Measurements from ENCODE around the gene FSCN2.

FSCN2 gene

DNA sequence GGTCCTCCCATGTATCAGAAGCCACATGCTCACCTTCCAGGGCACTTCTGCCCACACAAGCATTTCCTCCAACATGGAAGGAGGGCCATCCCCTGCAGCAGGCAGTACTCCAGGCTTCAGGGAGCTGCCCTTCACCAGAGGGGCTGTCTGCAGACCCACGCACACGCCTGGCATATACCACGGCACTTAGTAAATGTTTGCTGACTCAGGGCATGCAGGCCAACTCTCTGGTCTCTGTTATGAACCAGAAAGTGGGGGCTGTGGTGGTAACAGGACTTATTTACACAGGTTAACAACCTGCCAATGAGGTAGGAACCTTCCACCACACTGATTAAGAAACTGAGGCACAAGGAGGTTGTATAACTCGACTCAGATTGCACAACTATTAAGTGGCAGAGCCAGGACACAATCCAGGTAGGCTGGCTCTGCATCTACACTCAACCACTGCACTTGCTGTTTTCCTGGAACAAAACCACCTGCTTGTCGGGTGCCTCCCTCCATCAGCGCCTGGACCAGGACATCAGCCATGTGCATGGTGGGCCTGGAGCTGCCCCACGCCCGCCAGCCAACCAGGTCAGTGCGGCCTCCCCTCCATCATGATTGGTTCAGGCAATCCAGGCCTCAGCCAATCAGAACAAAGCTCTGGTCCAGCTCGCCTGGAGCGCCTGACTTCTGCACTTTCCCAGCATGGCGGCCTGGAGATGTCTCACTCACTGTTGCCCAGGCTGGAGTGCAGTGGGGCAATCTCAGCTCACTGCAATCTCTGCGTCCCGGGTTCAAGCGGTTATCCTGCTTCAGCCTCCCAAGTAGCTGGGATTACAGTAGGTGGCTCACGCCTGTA is 34.8 kb upstream of the FSCN2 start:
- H3K27ac ChIP-seq: no peak overlapping the region
- H3K27me3 ChIP-seq: peaks cover 0 to 11% of the 10 kb centered on the region in 2 donors
- DNase-seq: no peak
- H3K36me3 ChIP-seq: no peaks in the 10 kb centered on the region
- TF ChIP-seq, protein P1, sequence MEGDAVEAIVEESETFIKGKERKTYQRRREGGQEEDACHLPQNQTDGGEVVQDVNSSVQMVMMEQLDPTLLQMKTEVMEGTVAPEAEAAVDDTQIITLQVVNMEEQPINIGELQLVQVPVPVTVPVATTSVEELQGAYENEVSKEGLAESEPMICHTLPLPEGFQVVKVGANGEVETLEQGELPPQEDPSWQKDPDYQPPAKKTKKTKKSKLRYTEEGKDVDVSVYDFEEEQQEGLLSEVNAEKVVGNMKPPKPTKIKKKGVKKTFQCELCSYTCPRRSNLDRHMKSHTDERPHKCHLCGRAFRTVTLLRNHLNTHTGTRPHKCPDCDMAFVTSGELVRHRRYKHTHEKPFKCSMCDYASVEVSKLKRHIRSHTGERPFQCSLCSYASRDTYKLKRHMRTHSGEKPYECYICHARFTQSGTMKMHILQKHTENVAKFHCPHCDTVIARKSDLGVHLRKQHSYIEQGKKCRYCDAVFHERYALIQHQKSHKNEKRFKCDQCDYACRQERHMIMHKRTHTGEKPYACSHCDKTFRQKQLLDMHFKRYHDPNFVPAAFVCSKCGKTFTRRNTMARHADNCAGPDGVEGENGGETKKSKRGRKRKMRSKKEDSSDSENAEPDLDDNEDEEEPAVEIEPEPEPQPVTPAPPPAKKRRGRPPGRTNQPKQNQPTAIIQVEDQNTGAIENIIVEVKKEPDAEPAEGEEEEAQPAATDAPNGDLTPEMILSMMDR (IDR thresholded peaks at IDR 0.05): no peak
- no peaks in the 10 kb centered on the region for H3K9me3 ChIP-seq
- peaks cover 0 to 19% (median 8%) of the 10 kb centered on the region in 4 donors for H3K4me1 ChIP-seq
- H3K4me3 ChIP-seq: no peak overlapping the region
- intact Hi-C loops (cut with DNase I; ENCODE audit: low total_unique reads): no loop called here

DNA sequence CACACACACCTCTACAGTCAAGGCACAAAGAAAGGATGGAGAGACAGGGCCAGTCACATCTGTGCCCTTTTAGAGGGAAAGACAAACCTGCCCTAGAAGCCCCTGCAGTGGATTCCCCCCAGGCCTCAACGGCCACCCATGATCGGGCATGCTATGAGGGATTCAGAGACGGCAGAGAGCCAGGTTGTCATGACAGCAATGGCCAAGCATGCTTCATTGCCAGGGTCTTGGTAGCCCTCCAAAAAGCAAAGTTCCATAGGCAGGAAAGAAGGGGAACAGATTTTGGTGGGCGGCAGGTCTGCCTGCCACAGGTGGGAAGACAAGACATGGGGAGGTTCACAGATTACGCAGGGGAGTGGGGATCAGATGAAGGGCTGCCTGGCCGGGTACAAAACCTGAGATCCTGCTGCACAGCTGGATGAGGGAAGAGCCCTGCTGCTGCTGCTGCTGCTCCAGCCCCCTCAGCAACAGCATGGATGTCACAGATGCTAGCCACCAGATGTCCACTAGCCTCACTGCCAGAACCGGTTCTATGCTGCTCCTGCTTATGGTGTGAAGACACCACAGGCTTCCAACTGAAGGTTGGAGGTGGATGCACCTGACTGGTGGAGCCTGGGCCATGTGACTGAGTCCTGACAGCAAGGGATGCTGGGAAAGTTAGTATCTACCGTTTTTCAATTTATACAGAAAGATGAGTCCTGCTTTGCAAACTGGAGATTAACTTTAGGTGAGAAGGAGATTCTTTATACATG is 33.4 kb upstream of the FSCN2 start:
- TF ChIP-seq, protein P1 (IDR thresholded peaks at IDR 0.05): no peak
- Histone ChIP-seq H3K27me3 (peaks cover 0 to 8% of the 10 kb centered on the region in 2 donors), H3K4me3 (no peak overlapping the region), H3K27ac (no peak overlapping the region), H3K9me3 (no peaks in the 10 kb centered on the region), H3K4me1 (peaks cover 0 to 18% (median 8%) of the 10 kb centered on the region in 4 donors), H3K36me3 (no peaks in the 10 kb centered on the region)
- intact Hi-C loops (cut with DNase I; ENCODE audit: low total_unique reads): loop anchor here (5.0 kb wide), 1 partner anchor 112 kb away; no protein-coding TSS in a partner anchor
- DNase-seq: no peak

- intact Hi-C loops (cut with DNase I; ENCODE audit: low total_unique reads): loop anchor here (5.0 kb wide), 1 partner anchor 108 kb away; no protein-coding TSS in a partner anchor
- TF ChIP-seq, protein P1 (IDR thresholded peaks at IDR 0.05): no peak
These were observed 29.1 kb upstream of the FSCN2 start for GRCh38 chr17:81498953-81499600.

GRCh38 chr17:81499601-81499970 is 28.6 kb upstream of the FSCN2 start:
- intact Hi-C loops (cut with DNase I; ENCODE audit: low total_unique reads): loop anchor here (5.0 kb wide), 1 partner anchor 108 kb away; no protein-coding TSS in a partner anchor
- H3K4me3 ChIP-seq: peak overlapping the region; percentile 14 to 16
- no peaks in the 10 kb centered on the region for H3K36me3 ChIP-seq
- H3K27ac ChIP-seq: peak overlapping the region; percentile 31 to 36
- no peak for DNase-seq
- TF ChIP-seq, protein P1 (IDR thresholded peaks at IDR 0.05): no peak
- H3K9me3 ChIP-seq: no peaks in the 10 kb centered on the region
- peaks cover 0 to 19% (median 8%) of the 10 kb centered on the region in 4 donors for H3K4me1 ChIP-seq
- H3K27me3 ChIP-seq: no peaks in the 10 kb centered on the region

More at GRCh38 chr17:81498953-81499600, 29.1 kb upstream of the FSCN2 start:
- H3K9me3 ChIP-seq: no peaks in the 10 kb centered on the region
- no peaks in the 10 kb centered on the region for H3K36me3 ChIP-seq
- peak overlapping the region; percentile 14 to 16 for H3K4me3 ChIP-seq
- DNase-seq: no peak
- peak overlapping the region in 1 of 2 donors; percentile 31 for H3K27ac ChIP-seq
- H3K4me1 ChIP-seq: peaks cover 0 to 19% (median 8%) of the 10 kb centered on the region in 4 donors
- no peaks in the 10 kb centered on the region for H3K27me3 ChIP-seq

DNA sequence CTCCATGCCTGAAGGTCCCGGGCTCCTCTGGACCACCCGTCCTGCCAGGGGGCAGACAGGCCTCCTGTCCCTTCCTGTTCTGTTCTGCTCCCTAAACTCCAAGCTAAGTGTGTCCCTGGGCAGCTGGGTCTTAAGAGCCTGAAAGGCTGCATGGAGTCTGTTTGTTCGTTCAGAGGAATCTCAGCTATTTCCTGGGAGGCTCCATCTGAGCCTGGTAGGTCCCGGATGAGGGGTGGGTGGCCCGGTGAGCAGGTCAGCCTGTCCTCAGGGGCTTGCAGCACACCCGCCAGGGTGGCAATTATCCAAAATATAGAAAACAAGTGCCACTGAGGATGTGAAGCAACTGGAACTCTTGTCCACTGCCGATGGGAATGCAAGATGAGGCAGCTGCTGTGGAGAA is 28.1 kb upstream of the FSCN2 start:
- H3K4me3 ChIP-seq: no peak overlapping the region
- H3K36me3 ChIP-seq: no peaks in the 10 kb centered on the region
- H3K9me3 ChIP-seq: no peaks in the 10 kb centered on the region
- H3K27me3 ChIP-seq: no peaks in the 10 kb centered on the region
- no peak for DNase-seq
- intact Hi-C loops (cut with DNase I; ENCODE audit: low total_unique reads): no loop called here
- peaks cover 0 to 19% (median 8%) of the 10 kb centered on the region in 4 donors for H3K4me1 ChIP-seq
- TF ChIP-seq, protein P1 (IDR thresholded peaks at IDR 0.05): no peak
- peak overlapping the region; percentile 31 to 36 for H3K27ac ChIP-seq
